UCSD-AML1 (cell line): ENCODE measurements around the gene MAP2K3.

Experiments
- DNase-seq: peaks from one replicate; lab custom pipeline; 2025; ENCODE audit not compliant: unreplicated experiment; lab: John Stamatoyannopoulos, UW

The MAP2K3 gene

GRCh38 chr17:21252796-21253645, 31.5 kb upstream of the MAP2K3 start, which contains the start of gene NATD1:
Gene NATD1, minus strand, starts transcription at chr17:21253410. Its CDS starts 146 bp downstream, at chr17:21253264.
- DNase-seq = peak; percentile 77

GRCh38 chr17:21253646-21254441, 30.7 kb upstream of the MAP2K3 start:
- no peak for DNase-seq

GRCh38 chr17:21258593-21258992, 25.9 kb upstream of the MAP2K3 start:
- no peak for DNase-seq

- DNase-seq = no peak
Measured at GRCh38 chr17:21262259-21262993, 22.1 kb upstream of the MAP2K3 start.

GRCh38 chr17:21263376-21263775, 21.1 kb upstream of the MAP2K3 start:
- no peak for DNase-seq

GRCh38 chr17:21268596-21269188, 15.8 kb upstream of the MAP2K3 start:
- no peak for DNase-seq

GRCh38 chr17:21269394-21269793, 15.1 kb upstream of the MAP2K3 start:
- DNase-seq = no peak

- no peak for DNase-seq
Measured at GRCh38 chr17:21271454-21272183, 12.9 kb upstream of the MAP2K3 start.

GRCh38 chr17:21272250-21272649, 12.3 kb upstream of the MAP2K3 start:
- DNase-seq = no peak

- no peak for DNase-seq
Measured at GRCh38 chr17:21272881-21273792, 11.4 kb upstream of the MAP2K3 start.

- DNase-seq = no peak
Measured at GRCh38 chr17:21275047-21275578, 9.4 kb upstream of the MAP2K3 start.

- DNase-seq = peak; percentile 90
Measured at GRCh38 chr17:21275579-21276263, 8.8 kb upstream of the MAP2K3 start.

- no peak for DNase-seq
Measured at GRCh38 chr17:21276264-21276588, 8.3 kb upstream of the MAP2K3 start.

GRCh38 chr17:21277332-21277731, 7.2 kb upstream of the MAP2K3 start:
- DNase-seq = no peak

- DNase-seq = peak; percentile 41
Measured at GRCh38 chr17:21278450-21279197, 5.9 kb upstream of the MAP2K3 start.

- DNase-seq = no peak
Measured at GRCh38 chr17:21279198-21279535, 5.3 kb upstream of the MAP2K3 start.

- no peak for DNase-seq
Measured at GRCh38 chr17:21279582-21279981, 4.9 kb upstream of the MAP2K3 start.

GRCh38 chr17:21280081-21280518, 4.4 kb upstream of the MAP2K3 start:
- peak; percentile 87 for DNase-seq
